Measurements from ENCODE around the gene RAD51B.
A peak's percentile ranks its signal among the peaks of the same experiment; 100 is the strongest.

Gene RAD51B

GRCh38 chr14:68677901-68678300 is 858.3 kb downstream of the RAD51B start:
- no peaks in the 10 kb centered on the region for H3K36me3 ChIP-seq (ENCODE audit: control insufficient read depth, insufficient read depth, low read length, severe bottlenecking)
- no peak overlapping the region for H3K9ac ChIP-seq (ENCODE audit: low read length)
- H3K4me3 ChIP-seq (ENCODE audit: low read length) = no peak overlapping the region
- H3K4me1 ChIP-seq (ENCODE audit: control insufficient read depth, insufficient read depth, low read length) = peaks cover 27% of the 10 kb centered on the region
- DNase-seq (ENCODE audit: low read depth) = no peak
- H3K9me3 ChIP-seq (ENCODE audit: control insufficient read depth, low read length) = peaks cover 4% of the 10 kb centered on the region
- no peaks in the 10 kb centered on the region for H3K27me3 ChIP-seq (replicated peaks; ENCODE audit: control insufficient read depth, insufficient read depth, low read length)

- Histone ChIP-seq H3K9me3 (ENCODE audit: control insufficient read depth, low read length) (peaks cover 4% of the 10 kb centered on the region), H3K9ac (ENCODE audit: low read length) (no peak overlapping the region), H3K36me3 (ENCODE audit: control insufficient read depth, insufficient read depth, low read length, severe bottlenecking) (no peaks in the 10 kb centered on the region), H3K27me3 (replicated peaks; ENCODE audit: control insufficient read depth, insufficient read depth, low read length) (no peaks in the 10 kb centered on the region), H3K4me1 (ENCODE audit: control insufficient read depth, insufficient read depth, low read length) (peaks cover 31% of the 10 kb centered on the region), H3K4me3 (ENCODE audit: low read length) (no peak overlapping the region)
- DNase-seq (ENCODE audit: low read depth) = no peak
Measured at GRCh38 chr14:68678471-68678870, 858.9 kb downstream of the RAD51B start.

DNA sequence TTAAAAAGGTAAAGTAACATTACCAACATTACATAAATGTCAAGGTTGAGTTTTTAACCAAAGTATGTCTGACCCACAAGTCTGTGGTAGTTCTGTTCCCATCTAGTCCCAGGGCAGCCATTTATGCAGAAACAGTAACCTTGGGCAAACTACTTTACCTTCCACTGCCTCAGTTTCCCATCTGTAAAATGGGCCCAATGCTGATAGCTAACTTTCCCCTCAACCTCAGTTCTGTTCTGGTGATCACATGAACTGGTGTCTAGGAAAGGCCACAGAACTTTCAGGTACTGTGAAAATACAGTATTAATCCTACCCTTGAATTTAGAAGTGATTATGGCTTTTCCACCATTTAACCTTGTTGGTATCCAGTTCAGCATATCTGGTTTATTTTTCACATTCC is 859.7 kb downstream of the RAD51B start:
- H3K36me3 ChIP-seq (ENCODE audit: control insufficient read depth, insufficient read depth, low read length, severe bottlenecking) = no peaks in the 10 kb centered on the region
- peaks cover 36% of the 10 kb centered on the region for H3K4me1 ChIP-seq (ENCODE audit: control insufficient read depth, insufficient read depth, low read length)
- peaks cover 4% of the 10 kb centered on the region for H3K9me3 ChIP-seq (ENCODE audit: control insufficient read depth, low read length)
- H3K27me3 ChIP-seq (replicated peaks; ENCODE audit: control insufficient read depth, insufficient read depth, low read length) = no peaks in the 10 kb centered on the region
- H3K9ac ChIP-seq (ENCODE audit: low read length) = no peak overlapping the region
- no peak for DNase-seq (ENCODE audit: low read depth)
- H3K4me3 ChIP-seq (ENCODE audit: low read length) = no peak overlapping the region

- Histone ChIP-seq H3K4me3 (ENCODE audit: low read length) (no peak overlapping the region), H3K36me3 (ENCODE audit: control insufficient read depth, insufficient read depth, low read length, severe bottlenecking) (no peaks in the 10 kb centered on the region), H3K4me1 (ENCODE audit: control insufficient read depth, insufficient read depth, low read length) (peaks cover 40% of the 10 kb centered on the region), H3K9me3 (ENCODE audit: control insufficient read depth, low read length) (peaks cover 4% of the 10 kb centered on the region), H3K27me3 (replicated peaks; ENCODE audit: control insufficient read depth, insufficient read depth, low read length) (no peaks in the 10 kb centered on the region), H3K9ac (ENCODE audit: low read length) (peak overlapping the region; percentile 3)
- DNase-seq (ENCODE audit: low read depth) = no peak
Measured at GRCh38 chr14:68679746-68680467, 860.3 kb downstream of the RAD51B start.

GRCh38 chr14:68680541-68681051 is 861.0 kb downstream of the RAD51B start:
- peak overlapping the region; percentile 73 for H3K9ac ChIP-seq (ENCODE audit: low read length)
- no peak for DNase-seq (ENCODE audit: low read depth)
- peaks cover 4% of the 10 kb centered on the region for H3K9me3 ChIP-seq (ENCODE audit: control insufficient read depth, low read length)
- H3K4me3 ChIP-seq (ENCODE audit: low read length) = peak overlapping the region; percentile 20
- H3K4me1 ChIP-seq (ENCODE audit: control insufficient read depth, insufficient read depth, low read length) = peaks cover 42% of the 10 kb centered on the region
- no peaks in the 10 kb centered on the region for H3K27me3 ChIP-seq (replicated peaks; ENCODE audit: control insufficient read depth, insufficient read depth, low read length)
- H3K36me3 ChIP-seq (ENCODE audit: control insufficient read depth, insufficient read depth, low read length, severe bottlenecking) = no peaks in the 10 kb centered on the region

- no peak for DNase-seq (ENCODE audit: low read depth)
- H3K36me3 ChIP-seq (ENCODE audit: control insufficient read depth, insufficient read depth, low read length, severe bottlenecking) = no peaks in the 10 kb centered on the region
- H3K9me3 ChIP-seq (ENCODE audit: control insufficient read depth, low read length) = peaks cover 4% of the 10 kb centered on the region
- peaks cover 45% of the 10 kb centered on the region for H3K4me1 ChIP-seq (ENCODE audit: control insufficient read depth, insufficient read depth, low read length)
- H3K9ac ChIP-seq (ENCODE audit: low read length) = peak overlapping the region; percentile 73
- H3K4me3 ChIP-seq (ENCODE audit: low read length) = no peak overlapping the region
- H3K27me3 ChIP-seq (replicated peaks; ENCODE audit: control insufficient read depth, insufficient read depth, low read length) = no peaks in the 10 kb centered on the region
Measured at GRCh38 chr14:68681256-68682011, 861.9 kb downstream of the RAD51B start.

DNA sequence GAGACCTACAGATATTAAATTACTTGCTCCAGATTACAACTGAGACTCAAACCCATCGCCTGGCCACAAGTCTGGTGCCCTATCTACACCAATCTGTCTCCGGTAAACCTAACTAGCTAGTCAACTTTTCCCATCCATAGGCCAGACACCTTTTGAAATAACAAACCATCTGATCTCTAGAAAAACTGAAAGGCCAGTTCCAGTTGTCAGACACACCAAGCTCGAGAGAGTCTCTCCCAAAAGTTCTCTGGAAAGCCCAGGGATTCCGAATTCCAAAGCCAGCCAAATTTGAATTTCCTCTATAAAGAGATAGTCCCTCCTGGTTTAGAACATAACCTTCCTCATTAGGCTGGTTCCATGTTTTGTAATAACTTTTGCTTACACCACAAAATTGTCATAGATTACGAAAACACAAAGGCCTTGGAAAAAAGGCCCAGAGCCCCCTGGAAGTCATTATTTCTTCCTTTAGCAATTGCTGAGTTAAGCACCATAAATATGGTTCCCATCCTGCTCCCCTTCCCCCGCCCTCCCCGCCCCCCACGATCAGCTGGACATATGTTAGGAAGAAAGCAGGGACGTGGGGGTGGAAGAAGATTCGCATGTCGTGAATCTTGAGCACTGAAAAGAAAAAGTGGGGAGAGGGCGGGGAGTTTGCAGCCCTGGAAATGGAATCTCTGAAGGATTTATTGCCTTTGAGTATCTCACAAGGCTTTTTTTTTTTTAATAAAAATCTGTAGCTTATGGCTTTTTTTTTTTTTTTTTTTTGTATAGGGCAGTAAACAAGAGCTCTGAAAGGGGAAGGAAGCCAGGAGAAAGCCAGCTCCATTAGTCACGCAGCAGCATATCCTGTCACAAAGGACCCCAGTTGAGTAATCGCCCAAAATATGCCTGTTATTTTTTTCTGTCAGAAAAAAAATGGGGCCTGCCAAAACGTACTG is 862.9 kb downstream of the RAD51B start:
- Histone ChIP-seq H3K9me3 (ENCODE audit: control insufficient read depth, low read length) (peaks cover 4% of the 10 kb centered on the region), H3K27me3 (replicated peaks; ENCODE audit: control insufficient read depth, insufficient read depth, low read length) (no peaks in the 10 kb centered on the region), H3K9ac (ENCODE audit: low read length) (peak overlapping the region; percentile 73), H3K36me3 (ENCODE audit: control insufficient read depth, insufficient read depth, low read length, severe bottlenecking) (no peaks in the 10 kb centered on the region), H3K4me3 (ENCODE audit: low read length) (peak overlapping the region; percentile 38), H3K4me1 (ENCODE audit: control insufficient read depth, insufficient read depth, low read length) (peaks cover 45% of the 10 kb centered on the region)
- peak; percentile 95 for DNase-seq (ENCODE audit: low read depth)

GRCh38 chr14:68683326-68683725 is 863.7 kb downstream of the RAD51B start:
- no peak overlapping the region for H3K4me3 ChIP-seq (ENCODE audit: low read length)
- H3K9me3 ChIP-seq (ENCODE audit: control insufficient read depth, low read length) = peaks cover 4% of the 10 kb centered on the region
- peak overlapping the region; percentile 71 for H3K9ac ChIP-seq (ENCODE audit: low read length)
- no peaks in the 10 kb centered on the region for H3K36me3 ChIP-seq (ENCODE audit: control insufficient read depth, insufficient read depth, low read length, severe bottlenecking)
- no peak for DNase-seq (ENCODE audit: low read depth)
- H3K27me3 ChIP-seq (replicated peaks; ENCODE audit: control insufficient read depth, insufficient read depth, low read length) = no peaks in the 10 kb centered on the region
- peaks cover 50% of the 10 kb centered on the region for H3K4me1 ChIP-seq (ENCODE audit: control insufficient read depth, insufficient read depth, low read length)

DNA sequence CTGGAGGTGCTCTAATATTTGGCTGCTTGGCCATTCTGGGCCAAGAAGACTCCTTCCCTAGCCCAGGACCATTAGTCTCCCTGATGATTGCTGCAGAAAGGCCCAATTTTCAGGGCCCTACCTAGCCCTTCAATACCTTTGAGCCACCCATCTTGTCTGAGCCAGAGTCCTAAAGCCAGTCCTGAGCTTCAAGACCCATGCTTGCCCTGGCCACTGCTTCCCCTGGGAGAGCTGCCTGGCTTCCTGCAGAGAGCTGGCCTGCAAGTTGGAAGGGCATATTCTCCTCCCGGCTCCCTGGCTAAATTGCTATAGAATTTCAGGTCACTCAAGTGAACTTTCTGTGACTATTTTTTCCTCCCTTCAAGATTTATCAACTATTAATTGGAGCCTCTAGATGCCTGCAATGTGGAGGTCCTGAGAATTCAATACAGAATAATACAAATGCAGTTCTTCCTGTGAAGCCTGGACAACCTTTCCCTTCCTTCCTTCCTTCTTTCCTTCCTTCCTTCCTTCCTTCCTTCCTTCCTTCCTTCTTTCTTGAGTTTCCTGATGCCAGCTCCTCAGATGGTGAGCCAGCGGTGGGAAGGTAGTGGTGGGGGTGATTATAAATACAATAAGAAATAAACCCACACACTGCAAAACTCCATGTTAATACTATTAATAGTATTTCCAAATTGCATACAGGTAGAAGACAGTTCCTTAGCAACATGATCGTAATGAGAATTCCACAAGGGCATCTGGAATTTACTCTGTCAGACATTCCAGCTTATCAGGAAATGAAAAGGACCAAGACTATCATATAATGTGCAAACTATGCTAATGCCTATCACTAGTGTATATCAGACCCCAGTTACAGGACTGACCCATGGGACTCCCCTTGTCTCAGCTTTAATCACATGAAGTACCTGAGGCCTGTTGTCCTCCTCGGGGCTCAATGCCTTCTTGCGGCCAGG is 865.2 kb downstream of the RAD51B start:
- H3K27me3 ChIP-seq (replicated peaks; ENCODE audit: control insufficient read depth, insufficient read depth, low read length) = no peaks in the 10 kb centered on the region
- H3K4me1 ChIP-seq (ENCODE audit: control insufficient read depth, insufficient read depth, low read length) = peaks cover 60% of the 10 kb centered on the region
- no peak overlapping the region for H3K9ac ChIP-seq (ENCODE audit: low read length)
- no peaks in the 10 kb centered on the region for H3K36me3 ChIP-seq (ENCODE audit: control insufficient read depth, insufficient read depth, low read length, severe bottlenecking)
- H3K4me3 ChIP-seq (ENCODE audit: low read length) = no peak overlapping the region
- peaks cover 3% of the 10 kb centered on the region for H3K9me3 ChIP-seq (ENCODE audit: control insufficient read depth, low read length)
- no peak for DNase-seq (ENCODE audit: low read depth)
